Measurements from ENCODE around the gene MACROD2. TPM values are rescaled to one million over a fixed set of nuclear protein-coding genes. Genes with fewer than 3 reads are reported as not detected.

The MACROD2 gene
- total RNA-seq, 1 donor from 2014 or later = not detected

GRCh38 chr20:14724036-14724435 is 728.7 kb downstream of the MACROD2 start:
- H3K9me3 Mint-ChIP-seq = peaks cover 31% of the 10 kb centered on the region
- H3K27ac Mint-ChIP-seq = no peak overlapping the region
- no peaks in the 10 kb centered on the region for H3K4me1 Mint-ChIP-seq (ENCODE audit: low read depth)
- no peak overlapping the region for H3K4me3 Mint-ChIP-seq (ENCODE audit: low read depth)
- no peak for DNase-seq (ENCODE audit: low spot score)
- H3K27me3 Mint-ChIP-seq (ENCODE audit: low read depth) = no peaks in the 10 kb centered on the region
- H3K36me3 Mint-ChIP-seq (ENCODE audit: low read depth) = no peaks in the 10 kb centered on the region
- intact Hi-C loops (cut with micrococcal nuclease) = no loop called here

DNA sequence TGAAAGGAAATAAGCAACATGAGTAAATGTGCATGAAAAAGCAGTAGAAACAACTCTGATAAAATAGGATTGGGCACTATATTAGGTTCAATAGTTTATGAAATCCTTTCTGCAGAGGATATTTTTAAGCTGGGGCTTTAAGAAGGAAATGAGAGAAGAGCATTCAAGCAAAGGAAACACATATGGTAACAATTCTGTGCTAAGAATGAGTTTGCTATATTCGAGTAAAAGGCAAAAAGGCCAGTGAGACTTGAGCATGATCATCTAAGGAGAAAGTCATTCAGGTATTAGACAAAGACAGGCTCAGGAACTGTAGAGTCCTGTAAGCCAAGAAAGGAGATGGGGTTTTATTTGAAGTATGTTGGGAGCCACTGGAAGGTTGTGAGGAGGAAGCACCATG is 729.2 kb downstream of the MACROD2 start:
- Mint-ChIP-seq H3K27me3 (ENCODE audit: low read depth) (no peaks in the 10 kb centered on the region), H3K36me3 (ENCODE audit: low read depth) (no peaks in the 10 kb centered on the region), H3K9me3 (peaks cover 31% of the 10 kb centered on the region), H3K4me1 (ENCODE audit: low read depth) (no peaks in the 10 kb centered on the region), H3K27ac (no peak overlapping the region), H3K4me3 (ENCODE audit: low read depth) (no peak overlapping the region)
- intact Hi-C loops (cut with micrococcal nuclease) = no loop called here
- DNase-seq (ENCODE audit: low spot score) = no peak

- intact Hi-C loops (cut with micrococcal nuclease) = no loop called here
- Mint-ChIP-seq H3K36me3 (ENCODE audit: low read depth) (no peaks in the 10 kb centered on the region), H3K27ac (no peak overlapping the region), H3K9me3 (peaks cover 34% of the 10 kb centered on the region), H3K4me3 (ENCODE audit: low read depth) (no peak overlapping the region), H3K4me1 (ENCODE audit: low read depth) (no peaks in the 10 kb centered on the region), H3K27me3 (ENCODE audit: low read depth) (no peaks in the 10 kb centered on the region)
- no peak for DNase-seq (ENCODE audit: low spot score)
Measured at GRCh38 chr20:14726591-14726990, 731.3 kb downstream of the MACROD2 start.

GRCh38 chr20:14727485-14728150 is 732.3 kb downstream of the MACROD2 start:
- no peak for DNase-seq (ENCODE audit: low spot score)
- Mint-ChIP-seq H3K36me3 (ENCODE audit: low read depth) (no peaks in the 10 kb centered on the region), H3K27ac (no peak overlapping the region), H3K27me3 (ENCODE audit: low read depth) (no peaks in the 10 kb centered on the region), H3K4me1 (ENCODE audit: low read depth) (no peaks in the 10 kb centered on the region), H3K4me3 (ENCODE audit: low read depth) (no peak overlapping the region), H3K9me3 (peaks cover 42% of the 10 kb centered on the region)
- intact Hi-C loops (cut with micrococcal nuclease) = no loop called here

DNA sequence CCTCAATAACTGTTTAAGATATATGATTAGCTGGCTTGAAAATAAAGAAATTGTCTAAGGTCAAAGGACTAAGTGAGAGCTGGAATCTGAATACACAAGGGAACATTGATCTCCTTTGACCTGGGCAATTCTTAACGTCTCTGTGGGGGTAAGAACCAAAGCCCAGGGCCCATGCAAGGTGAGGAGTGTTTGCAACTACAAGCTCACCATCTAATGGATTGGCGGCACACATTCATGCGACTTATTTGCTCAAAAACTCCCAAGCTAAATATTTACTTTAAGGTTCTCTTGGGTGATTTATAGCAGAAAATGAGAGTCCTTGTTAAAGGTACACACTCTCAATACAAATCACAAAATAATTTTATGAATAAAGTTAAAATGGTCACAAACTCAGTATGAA is 734.1 kb downstream of the MACROD2 start:
- Mint-ChIP-seq H3K27ac (no peak overlapping the region), H3K9me3 (peaks cover 36% of the 10 kb centered on the region), H3K36me3 (ENCODE audit: low read depth) (no peaks in the 10 kb centered on the region), H3K4me1 (ENCODE audit: low read depth) (no peaks in the 10 kb centered on the region), H3K4me3 (ENCODE audit: low read depth) (no peak overlapping the region), H3K27me3 (ENCODE audit: low read depth) (no peaks in the 10 kb centered on the region)
- no peak for DNase-seq (ENCODE audit: low spot score)
- intact Hi-C loops (cut with micrococcal nuclease) = no loop called here

GRCh38 chr20:14732343-14732742 is 737.0 kb downstream of the MACROD2 start:
- no peaks in the 10 kb centered on the region for H3K27me3 Mint-ChIP-seq (ENCODE audit: low read depth)
- H3K36me3 Mint-ChIP-seq (ENCODE audit: low read depth) = no peaks in the 10 kb centered on the region
- H3K27ac Mint-ChIP-seq = no peak overlapping the region
- no peak overlapping the region for H3K4me3 Mint-ChIP-seq (ENCODE audit: low read depth)
- intact Hi-C loops (cut with micrococcal nuclease) = no loop called here
- no peaks in the 10 kb centered on the region for H3K4me1 Mint-ChIP-seq (ENCODE audit: low read depth)
- peaks cover 24% of the 10 kb centered on the region for H3K9me3 Mint-ChIP-seq
- DNase-seq (ENCODE audit: low spot score) = no peak

DNA sequence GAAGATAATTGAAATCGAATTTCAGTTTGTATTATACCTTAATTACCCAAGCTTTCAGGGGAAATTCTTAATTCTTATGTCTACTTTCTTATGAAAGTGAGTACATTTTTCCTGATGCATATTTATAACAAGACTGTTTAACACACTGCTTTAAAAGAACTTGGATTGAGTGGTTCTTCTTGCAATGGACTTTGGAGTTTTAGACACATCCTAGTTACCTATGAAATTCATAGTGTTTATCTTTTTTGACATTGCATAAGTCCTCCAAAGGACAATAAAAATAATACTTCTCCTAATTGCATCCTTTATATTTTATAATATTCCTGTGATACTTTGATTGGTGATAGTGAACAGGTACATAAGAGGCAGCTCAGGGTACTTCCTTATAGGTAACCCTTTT is 737.7 kb downstream of the MACROD2 start:
- no peaks in the 10 kb centered on the region for H3K27me3 Mint-ChIP-seq (ENCODE audit: low read depth)
- H3K27ac Mint-ChIP-seq = no peak overlapping the region
- H3K36me3 Mint-ChIP-seq (ENCODE audit: low read depth) = no peaks in the 10 kb centered on the region
- intact Hi-C loops (cut with micrococcal nuclease) = no loop called here
- H3K4me3 Mint-ChIP-seq (ENCODE audit: low read depth) = no peak overlapping the region
- DNase-seq (ENCODE audit: low spot score) = no peak
- H3K9me3 Mint-ChIP-seq = peaks cover 18% of the 10 kb centered on the region
- H3K4me1 Mint-ChIP-seq (ENCODE audit: low read depth) = no peaks in the 10 kb centered on the region

- no peaks in the 10 kb centered on the region for H3K36me3 Mint-ChIP-seq (ENCODE audit: low read depth)
- no peaks in the 10 kb centered on the region for H3K4me1 Mint-ChIP-seq (ENCODE audit: low read depth)
- intact Hi-C loops (cut with micrococcal nuclease) = no loop called here
- no peak for DNase-seq (ENCODE audit: low spot score)
- H3K27ac Mint-ChIP-seq = no peak overlapping the region
- peaks cover 12% of the 10 kb centered on the region for H3K9me3 Mint-ChIP-seq
- no peak overlapping the region for H3K4me3 Mint-ChIP-seq (ENCODE audit: low read depth)
- no peaks in the 10 kb centered on the region for H3K27me3 Mint-ChIP-seq (ENCODE audit: low read depth)
Measured at GRCh38 chr20:14740380-14740779, 745.1 kb downstream of the MACROD2 start.

DNA sequence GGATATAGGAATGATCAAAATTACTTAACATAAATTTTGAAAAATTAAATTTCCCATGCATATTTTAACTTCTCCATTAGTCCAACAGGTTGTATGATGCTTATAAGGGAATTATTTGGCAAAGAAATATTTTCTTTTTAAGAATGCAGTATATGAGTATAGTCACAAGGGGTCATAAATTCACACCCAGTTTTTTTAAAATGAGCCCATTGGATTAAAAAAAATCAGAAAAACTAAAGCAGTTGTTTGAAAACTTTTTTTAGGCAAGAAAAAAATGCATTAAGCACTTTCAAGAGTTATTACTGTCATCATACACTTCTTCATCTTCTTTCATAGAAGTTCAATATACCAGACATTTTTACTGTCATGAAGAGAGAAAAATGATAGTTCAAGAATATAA is 746.3 kb downstream of the MACROD2 start:
- Mint-ChIP-seq H3K4me3 (ENCODE audit: low read depth) (no peak overlapping the region), H3K9me3 (peaks cover 12% of the 10 kb centered on the region), H3K27ac (no peak overlapping the region), H3K36me3 (ENCODE audit: low read depth) (no peaks in the 10 kb centered on the region), H3K4me1 (ENCODE audit: low read depth) (no peaks in the 10 kb centered on the region), H3K27me3 (ENCODE audit: low read depth) (no peaks in the 10 kb centered on the region)
- intact Hi-C loops (cut with micrococcal nuclease) = no loop called here
- DNase-seq (ENCODE audit: low spot score) = no peak

GRCh38 chr20:14744723-14745122 is 749.4 kb downstream of the MACROD2 start:
- peaks cover 26% of the 10 kb centered on the region for H3K9me3 Mint-ChIP-seq
- no peaks in the 10 kb centered on the region for H3K36me3 Mint-ChIP-seq (ENCODE audit: low read depth)
- intact Hi-C loops (cut with micrococcal nuclease) = no loop called here
- DNase-seq (ENCODE audit: low spot score) = no peak
- no peaks in the 10 kb centered on the region for H3K27me3 Mint-ChIP-seq (ENCODE audit: low read depth)
- no peaks in the 10 kb centered on the region for H3K4me1 Mint-ChIP-seq (ENCODE audit: low read depth)
- H3K4me3 Mint-ChIP-seq (ENCODE audit: low read depth) = no peak overlapping the region
- H3K27ac Mint-ChIP-seq = no peak overlapping the region

- H3K27ac Mint-ChIP-seq = no peak overlapping the region
- H3K4me3 Mint-ChIP-seq (ENCODE audit: low read depth) = no peak overlapping the region
- peaks cover 27% of the 10 kb centered on the region for H3K9me3 Mint-ChIP-seq
- no peaks in the 10 kb centered on the region for H3K36me3 Mint-ChIP-seq (ENCODE audit: low read depth)
- intact Hi-C loops (cut with micrococcal nuclease) = no loop called here
- H3K4me1 Mint-ChIP-seq (ENCODE audit: low read depth) = no peaks in the 10 kb centered on the region
- no peaks in the 10 kb centered on the region for H3K27me3 Mint-ChIP-seq (ENCODE audit: low read depth)
- no peak for DNase-seq (ENCODE audit: low spot score)
Measured at GRCh38 chr20:14745830-14746229, 750.5 kb downstream of the MACROD2 start.

DNA sequence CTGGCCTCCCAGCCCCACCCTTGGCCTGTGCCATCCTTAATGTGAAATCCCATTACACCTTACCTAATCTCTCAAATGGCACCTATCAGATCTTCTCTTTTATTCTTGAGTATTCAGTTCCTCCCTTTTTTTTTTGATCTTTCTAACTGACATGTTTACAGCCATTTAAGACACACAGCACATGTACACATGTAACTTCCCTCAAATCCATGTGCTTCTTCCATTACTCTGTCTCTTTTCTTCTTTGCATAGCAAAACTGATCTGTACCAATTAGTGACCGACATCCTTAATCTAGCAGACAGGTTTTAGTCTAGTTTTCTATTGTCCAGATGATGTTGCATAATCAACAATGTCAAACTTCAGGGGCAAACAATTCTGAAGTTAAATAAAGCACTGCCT is 755.9 kb downstream of the MACROD2 start:
- no peaks in the 10 kb centered on the region for H3K27me3 Mint-ChIP-seq (ENCODE audit: low read depth)
- intact Hi-C loops (cut with micrococcal nuclease) = no loop called here
- H3K4me3 Mint-ChIP-seq (ENCODE audit: low read depth) = no peak overlapping the region
- H3K27ac Mint-ChIP-seq = no peak overlapping the region
- H3K36me3 Mint-ChIP-seq (ENCODE audit: low read depth) = no peaks in the 10 kb centered on the region
- H3K4me1 Mint-ChIP-seq (ENCODE audit: low read depth) = no peaks in the 10 kb centered on the region
- no peak for DNase-seq (ENCODE audit: low spot score)
- H3K9me3 Mint-ChIP-seq = peaks cover 48% of the 10 kb centered on the region

DNA sequence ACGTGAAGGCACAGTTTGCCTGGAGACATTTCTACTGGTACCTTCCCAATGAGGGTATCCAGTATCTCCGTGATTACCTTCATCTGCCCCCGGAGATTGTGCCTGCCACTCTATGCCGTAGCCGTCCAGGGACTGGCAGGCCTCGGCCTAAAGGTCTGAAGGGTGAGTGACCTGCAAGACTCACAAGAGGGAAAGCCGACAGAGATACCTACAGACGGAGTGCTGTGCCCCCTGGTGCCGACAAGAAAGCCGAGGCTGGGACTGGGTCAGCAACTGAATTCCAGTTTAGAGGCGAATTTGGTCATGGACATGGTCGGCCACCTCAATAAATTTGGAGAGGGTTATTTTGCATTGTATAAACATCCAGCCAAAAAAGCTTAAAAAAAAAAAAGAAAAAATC is 762.4 kb downstream of the MACROD2 start:
- intact Hi-C loops (cut with micrococcal nuclease) = no loop called here
- Mint-ChIP-seq H3K4me3 (ENCODE audit: low read depth) (no peak overlapping the region), H3K27ac (no peak overlapping the region), H3K9me3 (peaks cover 38% of the 10 kb centered on the region), H3K27me3 (ENCODE audit: low read depth) (no peaks in the 10 kb centered on the region), H3K4me1 (ENCODE audit: low read depth) (no peaks in the 10 kb centered on the region), H3K36me3 (ENCODE audit: low read depth) (no peaks in the 10 kb centered on the region)
- no peak for DNase-seq (ENCODE audit: low spot score)

GRCh38 chr20:14758356-14758755 is 763.0 kb downstream of the MACROD2 start:
- H3K27me3 Mint-ChIP-seq (ENCODE audit: low read depth) = no peaks in the 10 kb centered on the region
- no peaks in the 10 kb centered on the region for H3K36me3 Mint-ChIP-seq (ENCODE audit: low read depth)
- H3K27ac Mint-ChIP-seq = no peak overlapping the region
- no peak for DNase-seq (ENCODE audit: low spot score)
- H3K9me3 Mint-ChIP-seq = peaks cover 44% of the 10 kb centered on the region
- intact Hi-C loops (cut with micrococcal nuclease) = no loop called here
- H3K4me1 Mint-ChIP-seq (ENCODE audit: low read depth) = no peaks in the 10 kb centered on the region
- no peak overlapping the region for H3K4me3 Mint-ChIP-seq (ENCODE audit: low read depth)

All from activated T-helper 2 cell treated with anti-CD3 and anti-CD28 coated beads, Interferon-gamma antibody, Interleukin-2, Interleukin-4, amounts not matched to agents 10 μg/mL and 5 μg/mL and 100 μg/mL, durations not matched to agents 14 hours and 24 hours and 36 hours (primary cell).